GM21367 (cell line): ENCODE measurements around the gene TENT5C.

Source experiments
- ATAC-seq: cut with Tn5 transposase; IDR thresholded peaks from one replicate; pipeline ENCODE4 v1.9.1; 2021; ENCODE audit not compliant: unreplicated experiment

TENT5C gene

GRCh38 chr1:117572546-117572945 is 33.3 kb upstream of the TENT5C start:
- ATAC-seq = no peak

- ATAC-seq = no peak
Observed at GRCh38 chr1:117573386-117574023, 32.3 kb upstream of the TENT5C start.

GRCh38 chr1:117574161-117574835 is 31.6 kb upstream of the TENT5C start:
- no peak for ATAC-seq

- ATAC-seq = no peak
Observed at GRCh38 chr1:117575586-117576225, 30.1 kb upstream of the TENT5C start.

GRCh38 chr1:117576236-117576635 is 29.6 kb upstream of the TENT5C start:
- ATAC-seq = no peak

GRCh38 chr1:117577191-117577885 is 28.5 kb upstream of the TENT5C start:
- ATAC-seq = no peak

- no peak for ATAC-seq
Observed at GRCh38 chr1:117578466-117578865, 27.4 kb upstream of the TENT5C start.

- ATAC-seq = no peak
Observed at GRCh38 chr1:117579221-117579906, 26.5 kb upstream of the TENT5C start.

GRCh38 chr1:117580436-117580835 is 25.4 kb upstream of the TENT5C start:
- no peak for ATAC-seq

- ATAC-seq = no peak
Observed at GRCh38 chr1:117580882-117581281, 25.0 kb upstream of the TENT5C start.

GRCh38 chr1:117581391-117581943 is 24.4 kb upstream of the TENT5C start:
- ATAC-seq = no peak

GRCh38 chr1:117582451-117582850 is 23.4 kb upstream of the TENT5C start:
- ATAC-seq = no peak

GRCh38 chr1:117583247-117583646 is 22.6 kb upstream of the TENT5C start:
- ATAC-seq = no peak

GRCh38 chr1:117584181-117584580 is 21.7 kb upstream of the TENT5C start:
- ATAC-seq = no peak

GRCh38 chr1:117585086-117585485 is 20.8 kb upstream of the TENT5C start:
- no peak for ATAC-seq

- no peak for ATAC-seq
Observed at GRCh38 chr1:117586337-117586736, 19.5 kb upstream of the TENT5C start.

- no peak for ATAC-seq
Observed at GRCh38 chr1:117586747-117587498, 18.9 kb upstream of the TENT5C start.

GRCh38 chr1:117587499-117588356 is 18.1 kb upstream of the TENT5C start:
- no peak for ATAC-seq

GRCh38 chr1:117589544-117589943 is 16.3 kb upstream of the TENT5C start:
- no peak for ATAC-seq
